Measurements from ENCODE around the gene SLX4IP.
"Not testable (repeated sequence)": the region's sequence is repeated elsewhere in the genome, so short reads cannot be mapped to it uniquely, and the experiment has no call there.

Gene SLX4IP

DNA sequence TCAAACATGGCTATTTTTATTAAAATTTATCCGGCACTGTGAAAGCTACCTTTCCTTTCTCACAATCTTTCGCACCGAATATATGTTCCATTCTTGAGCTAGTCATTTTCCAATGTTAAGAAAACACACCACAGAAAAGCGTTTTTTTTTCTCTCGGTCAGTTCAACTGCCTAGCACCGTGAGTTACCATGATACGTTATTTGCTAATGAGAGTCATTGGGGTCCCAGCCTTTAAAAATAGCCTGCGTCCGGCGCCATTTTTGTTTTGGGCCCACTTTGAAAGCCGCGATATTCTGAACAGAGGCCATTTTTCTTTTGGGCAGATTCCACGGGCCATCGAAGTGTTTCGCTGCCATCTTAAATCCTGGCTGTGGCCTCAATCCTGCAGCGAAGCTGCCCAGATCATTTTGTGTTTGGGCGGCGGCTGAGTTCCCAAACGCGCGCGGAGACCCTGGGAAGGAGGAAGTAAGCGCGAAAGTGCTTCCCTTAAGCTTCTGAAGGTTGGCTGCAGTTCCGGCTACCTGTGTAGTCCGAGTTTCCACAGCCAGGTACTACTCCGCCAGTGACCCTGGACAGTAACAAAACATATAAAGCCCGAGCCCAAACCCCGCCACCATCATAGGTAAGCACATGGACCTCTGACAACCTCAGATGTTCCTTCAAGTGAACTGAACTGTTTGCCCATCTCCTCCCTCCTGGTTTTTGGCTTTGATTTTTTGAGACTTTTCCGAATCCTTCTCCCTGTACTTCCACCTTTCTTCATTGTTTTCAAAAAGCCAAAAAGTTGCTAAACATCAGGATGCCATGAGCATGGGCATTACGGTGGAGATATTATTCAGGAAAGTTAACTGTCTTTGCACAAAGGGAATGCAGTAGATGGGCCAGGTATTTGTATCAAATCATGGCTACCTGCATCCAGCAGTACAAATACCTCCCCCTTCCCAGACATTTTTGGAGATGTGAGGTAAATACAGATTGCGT, at the start of gene SLX4IP:
TSS of gene SLX4IP (plus strand) at position 474 of the 981 bp plus-strand sequence. CDS start 22,900 bp downstream, outside the sequence.
- DNase-seq: peak; percentile 86

DNA sequence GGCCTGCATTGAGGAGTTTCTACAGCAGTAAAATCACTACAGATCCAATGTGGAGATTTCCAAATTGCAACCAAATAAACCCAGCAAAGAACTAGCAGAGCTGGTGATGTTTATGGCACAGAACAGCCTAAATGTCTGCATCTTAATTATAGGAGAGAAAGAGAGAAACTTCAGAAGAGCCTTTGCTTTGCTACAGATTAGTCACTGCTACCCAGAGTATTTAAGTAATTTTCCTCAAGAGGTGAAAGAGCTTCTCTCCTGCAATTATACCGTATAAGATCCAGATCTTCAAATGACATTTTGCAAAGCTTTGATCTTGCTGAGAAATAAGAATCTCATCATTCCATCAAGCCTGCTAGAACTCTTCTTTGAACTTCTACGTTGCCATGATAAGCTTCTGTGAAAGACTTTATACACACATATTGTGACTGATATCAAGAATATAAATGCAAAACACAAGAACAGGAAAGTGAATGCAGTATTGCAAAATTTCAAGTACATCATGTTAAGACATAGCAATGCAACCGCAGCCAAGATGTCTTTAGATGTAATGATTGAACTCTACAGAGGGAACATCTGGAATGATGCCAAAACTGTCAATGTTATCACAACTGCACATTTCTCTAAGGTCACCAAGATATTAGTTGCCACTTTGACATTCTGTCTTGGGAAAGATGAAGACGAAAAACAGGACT, 49.1 kb upstream of the SLX4IP start:
- no peak for DNase-seq

DNA sequence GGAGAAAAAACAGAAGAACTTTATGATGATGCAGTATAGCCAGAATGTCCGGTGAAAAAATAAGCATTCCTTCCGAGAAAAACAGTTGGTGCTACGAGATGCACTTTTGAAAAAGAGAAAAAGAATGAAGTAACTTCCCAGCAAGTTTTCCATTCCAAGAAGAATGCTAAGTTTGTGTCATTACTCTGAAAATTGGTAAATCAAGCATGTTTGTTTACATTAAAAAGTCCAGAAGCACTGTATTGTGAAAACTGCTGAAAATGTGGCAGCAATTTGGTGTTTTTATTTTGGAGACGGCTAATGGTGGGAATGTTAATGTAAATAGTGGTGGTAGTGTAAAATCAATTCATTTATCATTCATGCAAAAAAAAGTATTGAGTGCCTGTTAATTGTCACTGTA, 47.4 kb upstream of the SLX4IP start:
- no peak for DNase-seq

DNA sequence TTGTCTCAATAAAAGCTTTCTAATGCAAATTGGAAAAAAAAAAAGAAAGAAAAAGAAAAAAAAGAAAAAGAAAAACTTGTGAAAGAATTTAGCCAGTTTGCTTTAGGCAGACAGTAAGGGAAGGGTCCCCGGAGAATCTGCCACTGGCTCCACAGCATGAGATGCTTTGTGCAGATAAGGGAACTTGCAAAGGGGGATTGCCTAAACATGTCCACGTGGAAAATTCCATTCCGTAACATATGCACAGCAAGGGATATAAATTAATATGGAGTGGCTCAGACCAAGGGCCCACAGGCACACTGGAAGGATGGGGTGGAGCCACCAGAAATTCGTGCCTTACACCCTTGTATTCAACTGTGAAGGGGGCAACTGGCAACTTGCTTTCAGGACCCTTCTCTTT, 46.5 kb upstream of the SLX4IP start:
- DNase-seq: no peak

DNA sequence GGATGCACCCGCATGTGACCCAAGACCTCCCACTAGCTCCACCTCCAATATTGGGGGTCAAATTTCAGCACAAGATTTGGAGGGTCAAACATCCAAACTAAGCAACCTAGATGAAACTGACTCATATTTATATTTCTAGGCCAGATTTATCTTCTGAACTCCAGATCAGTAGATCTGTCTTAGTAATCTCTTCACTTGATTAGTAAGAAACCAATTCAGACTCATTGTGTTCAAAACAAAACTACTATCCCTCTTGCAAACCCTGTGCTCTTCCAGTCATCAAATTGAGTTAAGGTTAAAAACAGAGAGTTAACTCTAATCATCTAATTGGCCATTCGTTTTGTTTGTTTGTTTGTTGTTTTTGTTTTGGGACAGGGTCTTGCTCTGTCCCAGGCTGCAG, 44.4 kb upstream of the SLX4IP start:
- DNase-seq: no peak

DNA sequence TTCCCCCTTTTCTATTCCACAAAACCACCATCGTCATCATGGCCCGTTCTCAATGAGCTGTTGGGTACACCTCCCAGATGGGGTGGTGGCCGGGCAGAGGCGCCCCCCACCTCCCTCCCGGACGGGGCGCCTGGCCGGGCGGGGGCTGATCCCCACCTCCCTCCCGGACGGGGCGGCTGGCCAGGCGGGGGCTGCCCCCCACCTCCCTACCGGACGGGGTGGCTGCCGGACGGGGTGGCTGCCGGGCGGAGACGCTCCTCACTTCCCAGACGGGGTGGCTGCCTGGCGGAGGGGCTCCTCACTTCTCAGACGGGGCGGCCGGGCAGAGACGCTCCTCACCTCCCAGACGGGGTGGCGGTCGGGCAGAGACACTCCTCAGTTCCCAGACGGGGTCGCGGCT, 40.4 kb upstream of the SLX4IP start:
- DNase-seq: not testable (repeated sequence)

DNA sequence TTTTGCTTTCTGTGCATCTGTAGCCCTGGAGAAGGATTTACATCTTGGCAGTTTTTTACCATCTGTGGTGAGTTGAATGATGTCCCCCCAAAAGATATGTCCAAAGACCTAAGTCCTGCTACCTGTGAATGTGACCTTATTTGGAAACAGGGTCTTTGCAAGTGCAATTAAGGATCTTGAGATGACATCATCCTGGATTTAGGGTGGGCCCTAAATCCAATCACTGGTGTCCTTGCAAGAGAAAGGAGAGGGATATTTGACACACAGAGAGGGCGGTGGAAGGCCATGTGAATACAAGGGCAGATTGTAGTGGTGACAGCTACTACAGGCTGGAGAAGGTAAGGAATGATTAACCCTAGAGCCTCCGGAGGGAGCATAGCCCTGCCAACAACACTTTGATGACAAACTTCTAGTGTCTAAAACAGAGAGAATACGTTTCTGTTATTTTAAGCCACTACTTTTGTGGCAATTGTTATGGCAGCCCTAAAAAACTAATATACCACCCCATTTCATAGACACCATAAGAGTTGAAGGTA, 36.2 kb upstream of the SLX4IP start:
- DNase-seq: no peak

DNA sequence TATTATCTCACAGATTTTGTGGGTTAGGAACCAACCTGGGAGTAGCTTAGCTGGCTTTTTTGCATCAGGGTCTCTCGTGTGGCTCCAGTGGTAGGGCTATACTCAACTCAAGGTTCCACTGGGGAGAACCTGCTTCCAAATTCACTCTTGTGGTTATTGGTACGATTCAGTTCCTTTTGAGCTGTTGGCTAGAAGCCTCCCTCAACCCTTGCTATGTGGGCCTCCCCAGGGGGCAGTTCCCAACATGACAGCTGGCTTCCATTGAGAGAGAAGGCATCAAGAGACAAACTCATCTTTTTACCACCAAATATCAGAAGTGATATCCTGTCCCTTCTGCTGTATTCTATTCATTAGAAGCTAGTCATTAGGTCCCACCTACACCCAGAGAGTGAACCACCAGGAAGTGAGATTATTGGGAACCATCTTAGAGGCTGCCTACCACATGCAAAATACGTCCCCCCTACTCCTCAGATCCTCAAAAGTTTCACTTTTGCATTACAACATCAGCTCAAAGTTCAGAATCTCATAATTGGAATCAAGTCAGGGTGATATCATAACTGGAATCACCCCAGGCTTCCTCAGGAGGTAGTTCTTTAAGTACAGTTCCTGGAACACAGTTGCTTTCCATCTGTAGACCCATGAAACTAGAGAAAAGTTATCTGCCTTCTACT, 32.0 kb upstream of the SLX4IP start:
- DNase-seq: no peak

DNA sequence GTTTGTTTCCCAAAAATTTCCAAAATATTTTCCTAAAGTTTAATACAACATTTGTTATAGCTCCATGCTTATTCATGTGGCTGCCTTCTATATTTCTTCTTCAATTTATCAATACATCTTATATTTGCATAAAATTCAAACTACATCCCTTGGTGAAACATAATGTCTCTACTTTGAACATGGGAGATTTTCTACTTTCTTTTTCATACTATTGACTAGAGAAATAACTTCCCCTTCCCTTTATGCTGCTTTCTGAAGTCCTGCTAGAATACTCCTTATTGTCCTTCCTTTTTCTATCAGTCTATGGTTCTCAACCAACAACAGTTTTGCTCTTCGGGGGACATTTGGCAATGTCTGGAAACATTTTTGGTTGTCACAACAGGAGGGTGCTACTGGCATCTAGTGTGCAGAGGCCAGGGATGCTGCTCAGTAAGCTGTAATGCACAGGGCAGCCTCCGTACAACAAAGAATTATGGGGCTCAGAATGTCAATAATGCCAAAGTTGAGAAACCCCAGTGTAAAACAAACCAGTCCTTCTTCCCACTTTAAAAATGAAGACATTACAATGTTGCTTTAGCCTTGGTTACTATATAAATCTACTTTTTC, 31.0 kb upstream of the SLX4IP start:
- DNase-seq: no peak

DNA sequence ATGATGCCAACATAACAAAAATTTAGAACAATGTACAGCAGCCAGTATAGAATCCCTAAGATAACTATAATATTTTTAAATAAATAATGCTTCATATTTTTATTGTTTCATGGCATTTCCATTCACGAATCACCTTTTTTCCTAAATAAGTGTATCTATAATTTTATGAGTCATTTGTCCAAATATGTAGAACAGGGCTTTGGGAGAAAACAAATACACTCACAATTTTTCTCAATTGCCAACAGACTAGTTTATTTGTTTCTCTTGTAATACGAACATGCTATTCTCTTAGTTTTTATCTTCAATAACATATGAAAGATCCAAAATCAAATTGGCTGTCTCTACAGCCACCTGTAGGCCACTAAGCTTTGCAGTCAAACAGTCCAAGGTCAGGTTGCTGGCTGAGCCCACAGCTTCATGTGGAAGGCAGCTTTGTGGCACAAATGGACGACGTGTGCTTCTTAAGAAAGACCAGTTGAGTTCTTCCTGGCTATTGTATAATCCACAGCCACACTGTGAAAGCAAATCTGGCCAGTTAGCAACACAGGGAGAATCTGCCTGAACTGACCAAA, 30.1 kb upstream of the SLX4IP start:
- no peak for DNase-seq

DNA sequence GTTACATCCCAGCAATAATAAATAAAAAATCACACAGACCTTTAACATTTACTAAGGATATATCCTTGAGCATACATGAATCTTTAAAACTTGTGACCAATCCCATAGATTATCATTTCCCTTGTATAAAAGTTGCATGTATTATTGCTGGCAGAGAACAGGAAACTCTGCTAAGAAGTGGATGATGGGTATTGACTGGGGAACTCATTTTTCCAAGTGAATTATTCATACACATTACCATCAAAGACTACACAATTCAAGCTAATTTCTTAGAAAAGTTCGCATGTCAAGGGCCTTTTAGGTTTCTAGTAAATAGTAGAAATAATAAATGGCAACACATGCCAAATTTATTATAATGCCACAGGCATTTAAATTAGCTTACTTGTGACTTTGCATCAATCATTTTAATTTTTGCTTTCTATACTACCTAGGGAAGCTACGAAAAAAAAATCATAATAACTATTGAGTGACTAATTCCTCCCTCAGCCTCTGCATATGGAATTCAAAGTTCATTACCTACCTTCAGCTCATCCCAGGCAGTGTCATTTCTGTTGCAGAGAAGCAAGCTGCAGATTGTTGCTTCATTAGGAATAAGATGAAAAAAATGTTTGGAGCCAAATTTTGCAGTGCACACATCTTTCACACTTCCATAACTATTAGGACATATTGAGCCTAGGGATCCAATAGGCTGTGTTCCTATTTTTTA, 26.8 kb upstream of the SLX4IP start:
- DNase-seq: no peak

DNA sequence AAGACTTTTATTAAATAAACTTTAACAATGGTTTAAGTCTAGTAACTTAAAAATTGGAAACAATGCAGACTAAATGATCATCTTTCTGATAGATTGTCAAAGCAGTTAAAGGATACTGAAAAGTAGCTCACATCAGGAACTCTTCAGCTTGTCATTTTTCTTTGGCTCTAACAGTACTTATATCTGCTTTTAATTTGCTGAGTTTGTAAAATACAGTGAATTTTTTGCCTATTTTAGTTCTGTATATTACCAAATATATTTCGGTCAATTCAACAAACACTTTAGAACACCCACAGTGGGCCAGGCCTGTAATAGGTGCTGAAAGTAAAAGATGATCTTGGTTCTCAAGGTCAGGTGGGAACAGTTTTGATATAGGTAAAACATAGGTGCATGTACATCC, 23.4 kb upstream of the SLX4IP start:
- no peak for DNase-seq

DNA sequence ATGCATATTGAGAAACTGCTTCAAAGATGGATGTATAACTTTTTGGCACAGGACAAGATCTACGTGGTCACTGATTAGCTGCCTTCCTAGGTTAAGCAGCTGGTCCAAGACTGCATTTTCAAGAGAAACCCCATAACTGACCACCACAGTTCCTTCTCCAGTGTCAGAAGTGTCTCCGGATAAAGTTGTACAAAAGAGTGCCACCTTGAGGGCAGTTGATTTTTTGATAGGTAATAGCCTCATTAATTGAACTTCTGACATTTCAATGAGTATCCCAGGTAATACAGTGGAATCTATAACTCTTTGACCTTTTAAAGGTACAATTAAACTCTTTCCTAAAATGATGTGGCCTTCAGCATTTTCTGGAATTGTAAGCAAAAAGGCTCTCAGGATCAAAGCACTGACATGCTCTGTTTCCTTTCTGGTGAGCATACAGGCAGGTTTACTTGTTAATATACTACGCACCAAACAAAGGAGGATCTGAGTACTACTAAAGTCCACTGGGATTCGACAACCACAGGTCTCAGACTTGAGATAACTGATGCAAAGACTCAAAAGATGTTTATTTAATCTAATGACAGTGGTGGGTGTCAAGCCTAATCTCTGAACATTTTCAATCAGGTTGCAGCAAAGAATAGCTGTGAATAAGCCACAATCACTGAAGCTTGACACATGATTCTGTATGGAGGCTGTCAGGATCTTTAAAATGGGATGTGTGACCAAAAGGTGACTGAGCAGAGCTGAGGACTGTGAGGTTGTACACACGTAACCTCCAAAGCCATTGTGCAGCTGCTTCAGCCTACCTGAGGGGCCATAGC, 22.3 kb upstream of the SLX4IP start:
- DNase-seq: no peak

DNA sequence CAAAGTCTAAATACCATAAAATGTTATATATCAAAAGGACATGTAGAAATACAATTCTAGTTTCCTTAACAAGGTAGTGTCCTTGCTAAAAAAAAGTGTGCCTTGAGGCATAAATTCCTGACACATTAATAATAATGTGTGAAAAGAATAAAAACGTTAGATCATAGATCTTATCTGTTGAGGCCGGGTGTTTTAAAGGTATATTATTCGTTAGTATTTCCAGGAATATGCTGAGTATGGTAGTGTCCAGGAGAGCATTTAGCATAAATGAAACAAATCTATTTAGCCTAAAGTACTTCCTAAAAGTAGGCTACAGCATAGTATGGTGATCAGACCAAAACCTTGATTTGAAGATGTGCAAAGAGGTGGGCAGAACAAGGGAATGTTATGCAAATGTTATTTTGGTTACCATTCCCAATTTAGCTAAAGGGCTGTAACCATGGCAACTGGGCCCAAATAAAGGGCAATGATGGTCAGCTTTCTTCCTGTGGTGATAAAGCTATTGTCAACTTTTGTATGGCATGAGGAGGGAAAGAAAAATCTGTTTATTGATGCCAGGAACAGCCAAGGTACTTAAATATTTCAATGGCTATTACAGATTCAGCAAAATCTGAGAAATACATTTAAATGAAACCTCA, 20.0 kb upstream of the SLX4IP start:
- DNase-seq: no peak

DNA sequence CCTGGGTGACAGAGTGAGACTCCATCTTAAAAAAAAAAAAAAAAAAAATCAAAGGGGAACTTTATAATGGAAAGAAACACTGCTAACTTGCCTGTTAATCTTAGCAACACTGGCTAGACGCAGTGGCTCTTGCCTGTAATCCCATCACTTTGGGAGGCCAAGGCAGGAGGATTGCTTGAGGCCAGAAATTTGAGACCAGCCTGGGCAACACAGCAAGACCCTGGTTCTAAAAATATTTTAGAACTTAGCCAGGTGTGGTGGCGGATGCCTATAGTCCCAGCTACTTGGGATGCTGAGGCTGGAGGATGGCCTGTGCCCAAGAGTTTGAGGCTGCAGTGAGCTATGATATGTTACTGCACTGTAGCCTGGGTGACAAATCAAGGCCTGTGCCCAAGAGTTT, 17.9 kb upstream of the SLX4IP start:
- not testable (repeated sequence) for DNase-seq

DNA sequence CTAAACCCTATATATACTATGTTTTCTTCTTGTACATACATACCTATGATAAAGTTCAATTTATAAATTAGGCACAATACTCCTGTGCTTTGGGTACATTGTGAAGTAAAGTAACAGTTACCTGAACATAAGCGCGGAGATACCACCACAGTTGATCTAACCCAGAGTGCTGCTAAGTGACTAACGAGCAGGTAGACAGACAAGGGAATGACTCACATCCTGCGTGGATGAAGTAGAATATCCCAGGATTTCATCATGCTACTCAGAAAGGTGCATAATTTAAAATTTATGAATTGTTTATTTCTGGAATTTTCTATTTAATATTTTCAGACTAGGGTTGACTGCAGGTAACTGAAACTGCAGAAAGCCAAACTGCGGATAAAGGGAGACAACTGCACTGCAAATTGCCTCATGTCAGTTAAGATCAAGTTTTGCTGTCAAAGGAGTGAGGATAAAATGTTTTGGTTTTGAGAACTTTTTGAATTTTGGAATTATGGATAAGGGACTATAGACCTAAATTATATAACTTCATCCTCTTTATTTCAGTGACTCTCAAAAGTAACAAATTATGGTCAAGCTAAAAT, 15.5 kb upstream of the SLX4IP start:
- no peak for DNase-seq

DNA sequence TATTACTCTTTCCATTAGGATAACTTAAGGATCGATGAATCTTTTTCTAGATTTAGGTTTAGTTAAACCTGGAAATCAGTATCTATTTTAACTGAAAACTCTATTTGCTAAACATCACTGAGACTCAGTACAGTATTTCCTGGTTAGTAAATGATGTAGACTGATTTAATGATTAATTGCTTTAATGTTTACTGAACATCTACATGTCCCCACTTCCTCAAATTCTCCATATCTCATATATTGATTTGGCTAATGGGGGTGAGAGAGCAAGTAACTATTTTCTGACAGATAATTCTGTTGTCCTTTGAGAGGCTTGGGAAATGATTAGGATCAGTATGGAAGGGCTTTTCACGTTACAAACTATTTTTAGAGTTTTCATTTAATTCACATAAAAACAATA, 11.4 kb upstream of the SLX4IP start:
- DNase-seq: no peak

DNA sequence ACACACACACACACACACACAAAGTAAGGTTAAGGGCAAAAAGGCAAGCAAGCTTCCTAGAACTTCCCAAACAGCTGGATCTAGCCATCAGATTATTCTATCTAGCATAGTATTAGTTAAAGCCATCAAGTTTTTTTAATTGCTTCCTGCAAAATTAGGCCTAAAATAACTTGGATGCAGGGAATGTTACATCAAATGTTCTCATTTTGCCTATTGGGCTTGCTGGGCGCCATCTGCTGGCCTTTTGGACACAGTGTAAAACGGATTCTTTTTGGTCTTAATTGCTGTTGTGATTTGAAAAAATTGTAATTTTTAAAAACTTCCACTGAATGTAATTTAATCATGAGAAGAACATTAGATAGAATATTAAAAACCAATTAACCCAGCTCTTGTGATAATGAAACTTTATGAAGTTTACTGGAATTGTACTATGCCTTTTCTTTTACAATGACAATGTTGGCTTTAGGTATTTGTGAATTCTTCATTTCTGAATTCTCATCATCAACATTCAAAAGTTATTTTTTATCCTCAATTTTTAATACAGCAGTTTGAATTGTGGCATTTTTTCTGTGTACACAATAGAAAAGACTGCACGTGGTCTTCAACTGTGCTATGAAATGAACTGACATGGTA, 7.9 kb upstream of the SLX4IP start:
- DNase-seq: peak; percentile 61

DNA sequence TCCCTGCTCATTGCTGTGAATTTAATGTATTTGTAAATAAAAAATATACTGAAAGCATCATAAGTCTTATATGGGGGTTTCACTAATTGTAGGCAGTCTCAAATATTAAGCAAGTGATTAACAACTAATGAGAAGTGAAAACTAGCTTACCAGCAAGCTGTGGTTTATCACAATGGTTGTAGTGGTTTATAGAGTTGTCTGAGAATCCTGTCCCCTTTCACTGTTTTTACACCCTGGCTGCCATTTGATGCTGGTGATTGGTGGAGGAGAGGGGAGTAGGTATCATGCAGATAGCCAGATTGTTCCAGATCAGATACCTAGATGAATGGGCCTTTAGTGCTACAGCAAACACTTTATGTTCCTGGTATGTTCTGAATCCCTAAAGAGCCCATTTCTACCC, 7.1 kb upstream of the SLX4IP start:
- DNase-seq: no peak

Measured in CD4-positive, alpha-beta T cell treated with Interleukin-17A for 4 hours (primary cell).